Duodenal mucosa (tissue), 2 donors: ENCODE results near the gene DIP2C.

ENCODE experiments used
- H3K27ac ChIP-seq: one replicate; pipeline ENCODE4 v1.7.0; 2013; ENCODE audit warnings: low read depth, low read length
- H3K27me3 ChIP-seq, 2 donors: one replicate each; pipeline ENCODE4 v1.7.0; 2013; ENCODE audit warnings: low read length in 2 of 2, control low read depth in 1 of 2; ENCODE audit not compliant: insufficient read depth in 2 of 2, control insufficient read depth in 1 of 2
- H3K36me3 ChIP-seq, 2 donors: one replicate each; pipeline ENCODE4 v1.7.0; 2013; ENCODE audit warnings: low read length in 2 of 2, control low read depth in 1 of 2; ENCODE audit not compliant: insufficient read depth in 2 of 2, control insufficient read depth in 1 of 2
- H3K4me1 ChIP-seq, 2 donors: one replicate each; pipeline ENCODE4 v1.7.0; 2013; ENCODE audit warnings: low read length in 2 of 2, control low read depth in 1 of 2; ENCODE audit not compliant: insufficient read depth in 2 of 2, control insufficient read depth in 1 of 2
- H3K4me3 ChIP-seq, 2 donors: one replicate each; pipeline ENCODE4 v1.7.0; 2013; ENCODE audit warnings: low read length in 2 of 2, low read depth in 1 of 2
- H3K9ac ChIP-seq, 2 donors: one replicate each; pipeline ENCODE4 v1.7.0; 2013; ENCODE audit warnings: low read length in 2 of 2, low read depth in 1 of 2
- H3K9me3 ChIP-seq, 2 donors: one replicate each; pipeline ENCODE4 v1.7.0; 2013; ENCODE audit warnings: low read length in 2 of 2, control low read depth in 1 of 2; ENCODE audit not compliant: control insufficient read depth in 1 of 2

The DIP2C gene

DNA sequence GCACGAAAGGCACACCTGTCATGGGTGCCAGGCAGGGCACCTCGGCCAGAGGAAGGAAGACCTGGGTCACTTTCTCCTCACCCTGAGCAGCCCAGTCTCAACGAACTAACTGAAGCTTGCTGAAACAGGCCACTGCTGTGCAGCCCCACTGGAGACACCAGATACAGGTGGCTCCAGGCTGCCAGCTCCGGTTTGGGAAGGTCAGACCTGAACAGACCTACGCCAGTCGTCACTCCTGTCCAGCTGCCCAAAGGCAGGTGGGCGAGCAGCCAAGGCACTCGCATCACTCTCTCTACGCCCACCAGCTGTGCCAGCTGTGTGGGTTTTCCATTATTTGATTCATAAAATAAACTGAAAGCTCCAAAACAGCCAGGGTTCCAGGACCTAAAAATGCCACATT is 298.2 kb downstream of the DIP2C start:
- H3K9me3 ChIP-seq = no peaks in the 10 kb centered on the region
- no peak overlapping the region for H3K4me3 ChIP-seq
- no peak overlapping the region for H3K27ac ChIP-seq
- no peaks in the 10 kb centered on the region for H3K27me3 ChIP-seq
- H3K9ac ChIP-seq = no peak overlapping the region
- H3K4me1 ChIP-seq = no peaks in the 10 kb centered on the region
- H3K36me3 ChIP-seq = peaks cover 0 to 12% of the 10 kb centered on the region in 2 donors

DNA sequence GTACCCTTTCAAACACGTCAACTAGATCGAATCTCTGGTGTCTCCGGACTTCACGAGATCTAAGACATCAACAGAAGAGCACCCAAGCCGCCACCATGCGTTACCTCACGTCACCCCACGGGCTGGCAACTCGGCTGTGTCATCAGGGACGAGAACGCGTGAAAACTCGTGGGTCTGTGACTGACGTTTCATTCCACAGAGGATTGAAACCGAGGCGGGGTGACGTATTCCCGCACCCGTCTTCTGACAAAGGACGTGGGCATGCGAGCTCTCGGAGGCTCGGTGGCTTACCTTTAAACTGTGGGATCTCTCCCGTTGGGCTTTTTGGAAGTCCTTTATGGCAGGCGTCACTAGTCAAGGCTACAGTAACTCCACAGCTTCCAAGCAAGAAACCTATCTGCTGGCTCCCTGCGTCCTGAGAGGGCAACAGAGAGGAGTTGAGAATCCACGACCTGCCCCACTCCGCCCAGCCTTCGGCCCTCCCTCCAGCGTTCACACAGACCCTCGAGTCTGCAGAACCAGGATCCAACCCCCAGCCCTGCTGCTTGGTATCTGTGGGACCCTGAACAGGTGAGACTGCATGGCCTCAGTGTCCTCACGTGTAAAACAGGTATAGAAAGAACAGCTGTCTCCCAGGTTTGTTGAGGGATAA is 298.9 kb downstream of the DIP2C start:
- no peaks in the 10 kb centered on the region for H3K9me3 ChIP-seq

DNA sequence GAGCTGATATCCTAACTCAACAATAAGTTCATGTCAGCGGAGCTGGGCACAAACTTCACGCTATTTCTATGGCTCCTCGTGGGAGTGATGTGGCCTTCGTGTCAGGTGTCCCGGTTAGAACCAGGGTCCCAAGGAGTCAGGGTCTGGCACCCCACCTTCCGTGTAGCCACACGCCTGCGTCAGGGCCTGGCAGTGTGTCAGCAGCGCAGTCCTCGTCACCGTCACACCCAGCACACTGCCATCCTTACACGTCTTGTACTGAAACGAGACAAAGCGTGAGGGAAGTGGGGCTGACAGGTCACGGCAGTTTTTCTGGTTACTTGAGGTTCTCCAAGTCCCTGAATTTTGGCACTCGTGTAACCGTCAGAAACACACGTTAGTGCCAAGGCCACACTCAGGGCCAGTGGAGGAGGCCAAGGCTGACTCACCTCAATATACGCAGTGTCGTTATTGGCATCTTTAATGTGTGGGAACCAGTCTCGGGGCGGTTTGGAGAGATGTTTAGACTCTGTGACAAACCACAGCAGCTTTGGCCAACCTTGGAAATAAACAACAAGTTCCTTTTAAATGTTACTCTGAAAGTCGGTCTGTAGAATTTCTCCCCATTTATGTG is 299.5 kb downstream of the DIP2C start:
- H3K36me3 ChIP-seq = peaks cover 0 to 18% of the 10 kb centered on the region in 2 donors
- H3K27ac ChIP-seq = no peak overlapping the region
- H3K9ac ChIP-seq = no peak overlapping the region

More for the DNA sequence above, 298.9 kb downstream of the DIP2C start:
- Histone ChIP-seq H3K27ac (no peak overlapping the region), H3K9ac (no peak overlapping the region), H3K27me3 (no peaks in the 10 kb centered on the region), H3K4me3 (no peak overlapping the region), H3K36me3 (peaks cover 0 to 16% of the 10 kb centered on the region in 2 donors), H3K4me1 (no peaks in the 10 kb centered on the region)

DNA sequence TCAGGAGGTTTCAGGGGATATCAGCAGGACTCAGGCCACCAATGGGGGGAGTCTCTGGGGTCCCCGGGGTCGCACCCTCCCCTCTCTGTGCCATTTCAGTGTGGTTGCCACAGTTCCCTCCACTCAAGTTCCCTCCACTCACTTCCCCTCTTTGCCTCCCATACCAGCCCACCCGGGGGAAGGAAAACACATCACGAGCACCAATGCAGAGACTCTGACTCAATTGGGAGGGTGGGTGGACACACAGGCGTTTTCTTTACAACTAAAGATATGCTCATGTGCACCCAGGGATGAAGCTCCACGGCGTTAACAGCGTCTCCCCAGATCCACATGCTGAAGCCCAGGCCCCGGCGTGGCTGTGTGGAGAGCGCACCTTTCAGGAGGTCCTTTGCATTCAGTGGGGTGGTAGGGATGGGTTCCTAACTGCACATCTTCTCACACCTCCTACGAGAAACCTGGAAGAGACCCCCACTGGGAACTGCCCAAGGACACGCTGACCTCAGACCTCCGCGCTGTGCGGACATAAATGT is 300.1 kb downstream of the DIP2C start:
- no peaks in the 10 kb centered on the region for H3K4me1 ChIP-seq
- no peak overlapping the region for H3K27ac ChIP-seq
- H3K36me3 ChIP-seq = peaks cover 0 to 24% of the 10 kb centered on the region in 2 donors
- H3K9me3 ChIP-seq = no peaks in the 10 kb centered on the region
- no peak overlapping the region for H3K9ac ChIP-seq
- no peak overlapping the region for H3K4me3 ChIP-seq
- no peaks in the 10 kb centered on the region for H3K27me3 ChIP-seq

More for the DNA sequence above, 299.5 kb downstream of the DIP2C start:
- no peak overlapping the region for H3K4me3 ChIP-seq
- H3K27me3 ChIP-seq = no peaks in the 10 kb centered on the region
- H3K9me3 ChIP-seq = no peaks in the 10 kb centered on the region
- H3K4me1 ChIP-seq = no peaks in the 10 kb centered on the region

DNA sequence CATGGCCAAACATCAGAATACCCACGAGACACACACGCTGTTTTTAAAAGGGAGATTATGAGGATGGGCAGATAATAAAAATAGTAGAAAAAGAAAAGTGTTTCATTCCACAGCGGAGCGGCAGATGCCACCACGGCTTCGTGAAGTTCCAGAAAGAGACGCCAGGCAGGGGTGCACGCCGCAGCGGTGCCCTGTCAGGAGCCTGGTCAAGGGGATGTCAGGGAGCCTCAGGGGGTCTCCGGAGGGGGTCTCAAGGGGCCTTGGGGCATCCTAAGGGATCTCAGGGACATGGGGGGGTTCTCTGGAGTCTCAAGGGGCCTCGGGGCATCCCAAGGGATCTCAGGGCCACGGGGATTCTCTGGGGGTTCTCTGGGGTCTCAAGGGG is 300.8 kb downstream of the DIP2C start:
- Histone ChIP-seq H3K27me3 (no peaks in the 10 kb centered on the region), H3K4me3 (no peak overlapping the region), H3K27ac (no peak overlapping the region), H3K9me3 (no peaks in the 10 kb centered on the region), H3K9ac (no peak overlapping the region), H3K36me3 (peaks cover 0 to 24% of the 10 kb centered on the region in 2 donors), H3K4me1 (no peaks in the 10 kb centered on the region)

DNA sequence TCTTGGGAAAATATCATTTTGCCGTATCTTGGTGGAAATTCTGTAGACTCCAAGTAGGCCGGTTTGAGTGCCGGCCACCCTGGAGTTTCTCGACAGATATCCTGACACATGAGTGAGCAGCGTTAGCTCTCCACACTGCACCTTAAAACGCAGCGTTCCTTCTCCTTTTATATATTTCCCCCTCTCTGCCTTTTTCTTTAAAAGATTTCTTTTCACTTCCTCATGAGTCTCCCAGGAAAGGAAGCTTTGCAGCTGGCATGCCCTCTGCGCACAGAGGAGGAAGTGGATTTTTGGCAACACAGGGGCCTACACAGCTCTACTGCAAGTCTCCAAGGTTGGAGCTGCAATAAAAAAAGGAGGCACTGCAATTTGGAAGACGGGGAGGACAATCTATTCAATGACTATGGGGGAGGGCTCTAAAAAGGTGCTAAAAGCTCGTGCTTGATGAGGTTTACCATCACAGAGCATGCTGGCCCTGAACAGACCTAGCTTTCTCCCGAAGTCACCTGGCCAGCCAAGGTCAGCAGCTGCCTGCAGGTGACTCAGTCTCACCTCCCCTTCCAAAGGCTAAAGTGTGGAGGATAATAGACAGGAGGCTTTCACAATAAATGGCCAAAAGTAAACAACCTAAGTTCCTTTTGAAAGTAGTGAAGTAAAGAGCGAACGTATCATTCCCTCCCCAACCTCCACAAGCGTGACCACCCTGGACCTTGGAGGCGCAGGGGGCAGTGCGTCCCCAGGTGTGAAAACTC is 301.4 kb downstream of the DIP2C start:
- no peaks in the 10 kb centered on the region for H3K9me3 ChIP-seq
- peaks cover 0 to 24% of the 10 kb centered on the region in 2 donors for H3K36me3 ChIP-seq
- H3K27me3 ChIP-seq = no peaks in the 10 kb centered on the region
- H3K4me1 ChIP-seq = no peaks in the 10 kb centered on the region
- H3K27ac ChIP-seq = no peak overlapping the region
- no peak overlapping the region for H3K4me3 ChIP-seq
- no peak overlapping the region for H3K9ac ChIP-seq

DNA sequence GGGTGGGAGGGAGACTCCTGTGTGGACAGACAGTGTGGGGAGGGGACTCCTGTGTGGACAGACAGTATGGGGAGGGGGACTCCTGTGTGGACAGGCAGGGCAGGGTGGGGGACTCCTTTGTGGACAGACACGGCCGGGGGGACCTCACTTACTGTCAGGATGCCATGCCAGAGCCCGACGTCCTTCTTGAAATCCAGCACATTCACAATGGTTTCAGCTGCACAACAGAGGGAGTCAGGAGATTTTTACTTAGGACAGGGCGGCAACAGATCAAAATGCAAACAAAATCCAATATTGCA is 301.9 kb downstream of the DIP2C start:
- no peak overlapping the region for H3K9ac ChIP-seq
- H3K36me3 ChIP-seq = peaks cover 0 to 26% of the 10 kb centered on the region in 2 donors
- no peaks in the 10 kb centered on the region for H3K9me3 ChIP-seq
- H3K4me3 ChIP-seq = no peak overlapping the region
- H3K27ac ChIP-seq = no peak overlapping the region
- H3K4me1 ChIP-seq = no peaks in the 10 kb centered on the region
- H3K27me3 ChIP-seq = no peaks in the 10 kb centered on the region

DNA sequence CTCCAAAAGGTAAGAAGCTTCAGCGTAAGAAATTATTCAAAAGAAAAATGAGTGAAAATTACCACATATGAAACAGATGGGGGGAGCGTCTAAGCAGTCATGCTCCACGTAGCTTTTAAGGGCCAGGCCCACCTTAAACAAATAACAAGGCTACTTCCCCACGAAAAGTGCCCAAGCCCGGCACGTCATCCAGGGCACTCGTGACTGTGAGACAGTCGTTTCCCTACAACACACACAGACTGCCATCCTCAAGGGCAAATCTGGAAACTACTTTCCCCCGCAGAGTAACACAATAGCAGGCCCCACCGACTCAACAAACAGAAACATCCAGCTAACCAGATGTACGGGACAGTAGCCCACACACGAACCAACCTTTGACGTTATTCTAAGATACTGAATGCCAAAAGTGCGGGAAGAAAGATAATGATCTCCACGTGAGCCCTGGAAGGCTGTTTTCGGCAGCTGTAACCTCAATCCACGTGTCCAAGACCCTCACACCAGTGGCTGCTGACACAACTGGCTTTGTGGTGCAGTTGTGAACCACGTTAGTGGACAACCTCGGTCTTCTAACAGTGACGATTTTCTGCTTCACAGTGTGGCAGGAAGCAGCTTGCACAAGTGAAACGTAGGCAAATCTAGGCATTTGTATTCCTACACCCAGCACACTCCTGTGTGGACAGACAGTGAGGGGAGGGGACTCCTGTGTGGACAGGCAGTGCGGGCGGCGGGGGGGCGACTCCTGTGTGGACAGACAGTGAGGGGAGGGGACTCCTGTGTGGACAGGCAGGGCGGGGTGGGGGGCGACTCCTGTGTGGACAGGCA is 302.5 kb downstream of the DIP2C start:
- H3K27ac ChIP-seq = no peak overlapping the region
- H3K4me3 ChIP-seq = no peak overlapping the region
- H3K27me3 ChIP-seq = no peaks in the 10 kb centered on the region
- H3K4me1 ChIP-seq = no peaks in the 10 kb centered on the region
- H3K9me3 ChIP-seq = no peaks in the 10 kb centered on the region
- H3K36me3 ChIP-seq = peaks cover 2 to 31% of the 10 kb centered on the region in 2 donors
- no peak overlapping the region for H3K9ac ChIP-seq

DNA sequence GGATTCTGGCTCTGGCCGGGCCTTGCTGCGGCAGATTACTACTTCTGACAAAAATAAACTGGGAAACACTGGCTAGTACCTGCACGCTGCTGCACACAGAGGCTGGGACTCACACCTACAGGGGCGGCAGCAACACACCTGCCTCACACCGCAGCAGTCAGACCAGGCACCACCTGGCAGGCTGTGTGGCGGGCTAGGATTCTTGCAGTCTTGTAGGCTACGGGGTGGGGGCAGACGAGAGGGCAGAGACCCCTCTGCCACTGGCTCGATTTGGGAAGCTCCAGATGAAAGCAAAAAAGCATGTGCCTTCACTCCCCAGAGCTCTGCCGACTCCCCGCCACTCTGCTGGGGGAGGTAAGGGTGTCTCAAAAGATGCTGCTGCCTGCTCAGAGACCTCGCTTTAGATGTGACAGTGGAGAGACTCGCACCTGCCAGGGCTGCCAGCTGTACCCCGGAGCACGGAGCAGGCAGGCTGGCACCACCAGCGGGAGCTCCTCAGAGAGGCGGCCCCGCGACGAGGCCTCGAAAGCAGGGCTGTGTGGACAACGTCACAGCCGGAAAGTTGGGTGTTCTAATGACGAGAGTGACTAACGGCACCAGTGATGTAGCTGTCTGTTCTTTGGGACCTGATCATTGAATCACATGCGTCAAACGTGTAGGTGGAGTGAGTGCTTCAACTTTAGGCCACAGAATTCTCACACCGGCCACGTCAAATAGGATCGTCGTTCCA is 303.7 kb downstream of the DIP2C start:
- Histone ChIP-seq H3K9me3 (no peaks in the 10 kb centered on the region), H3K4me3 (no peak overlapping the region), H3K27me3 (no peaks in the 10 kb centered on the region), H3K4me1 (no peaks in the 10 kb centered on the region), H3K27ac (no peak overlapping the region), H3K36me3 (peaks cover 8 to 43% of the 10 kb centered on the region in 2 donors), H3K9ac (no peak overlapping the region)
